ENCODE results near the gene GZMB.

Gene GZMB

DNA sequence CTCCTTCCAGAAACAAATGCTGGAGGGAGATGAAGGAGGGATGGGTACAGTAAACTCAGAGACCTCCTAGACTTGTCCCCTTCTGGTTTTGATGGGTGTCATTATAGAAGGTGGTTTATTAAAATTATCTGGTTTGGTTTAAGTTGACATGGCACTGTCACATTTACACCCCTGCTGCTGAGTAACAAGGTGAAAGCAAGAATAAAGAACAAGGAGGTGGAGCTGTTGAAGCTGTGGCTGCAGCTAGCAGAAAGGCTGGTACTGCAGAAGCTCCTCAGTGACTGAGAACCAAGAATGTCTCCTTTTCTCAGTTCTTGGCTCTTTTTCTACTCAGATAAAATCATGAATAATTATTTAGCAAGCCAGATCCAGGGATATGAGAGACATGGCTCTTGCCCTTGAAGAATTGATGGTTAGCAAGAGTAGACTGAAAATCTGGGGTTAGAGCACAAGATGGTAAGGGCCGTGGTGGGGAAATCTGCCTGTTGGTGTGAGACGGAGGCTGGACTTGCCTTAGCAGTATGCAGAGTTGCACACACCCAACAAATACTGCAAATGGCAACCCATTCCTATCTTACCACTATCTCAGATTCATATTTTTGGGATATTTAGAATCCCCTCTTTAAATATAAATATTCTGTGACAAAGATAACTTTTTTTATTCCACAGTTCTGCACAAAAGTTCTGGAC lies 24.2 kb downstream of the GZMB start, which contains the start of gene GZMH:
Gene GZMH, minus strand, starts transcription at position 31 of the 690 bp plus-strand sequence. CDS start 72 bp downstream, outside the sequence.
- Histone ChIP-seq H3K9ac (no peak within 1 kb of the TSS), H3K9me3 (ENCODE audit: control insufficient read depth, low read length) (no peaks in the 10 kb centered on the region), H3K4me2 (ENCODE audit: low read length) (no peak within 1 kb of the TSS), H3K36me3 (ENCODE audit: control insufficient read depth, insufficient read depth, low read length) (no peaks in the 10 kb centered on the region), H3K4me1 (no peaks in the 10 kb centered on the region), H3K79me2 (no peaks in the 10 kb centered on the region), H3K27me3 (ENCODE audit: control insufficient read depth, insufficient read depth, low read length) (no peaks in the 10 kb centered on the region), H3K27ac (no peak within 1 kb of the TSS), H2AFZ (no peak within 1 kb of the TSS), H3K4me3 (ENCODE audit: low read depth, low read length) (no peak within 1 kb of the TSS)
- TF ChIP-seq, protein P1, sequence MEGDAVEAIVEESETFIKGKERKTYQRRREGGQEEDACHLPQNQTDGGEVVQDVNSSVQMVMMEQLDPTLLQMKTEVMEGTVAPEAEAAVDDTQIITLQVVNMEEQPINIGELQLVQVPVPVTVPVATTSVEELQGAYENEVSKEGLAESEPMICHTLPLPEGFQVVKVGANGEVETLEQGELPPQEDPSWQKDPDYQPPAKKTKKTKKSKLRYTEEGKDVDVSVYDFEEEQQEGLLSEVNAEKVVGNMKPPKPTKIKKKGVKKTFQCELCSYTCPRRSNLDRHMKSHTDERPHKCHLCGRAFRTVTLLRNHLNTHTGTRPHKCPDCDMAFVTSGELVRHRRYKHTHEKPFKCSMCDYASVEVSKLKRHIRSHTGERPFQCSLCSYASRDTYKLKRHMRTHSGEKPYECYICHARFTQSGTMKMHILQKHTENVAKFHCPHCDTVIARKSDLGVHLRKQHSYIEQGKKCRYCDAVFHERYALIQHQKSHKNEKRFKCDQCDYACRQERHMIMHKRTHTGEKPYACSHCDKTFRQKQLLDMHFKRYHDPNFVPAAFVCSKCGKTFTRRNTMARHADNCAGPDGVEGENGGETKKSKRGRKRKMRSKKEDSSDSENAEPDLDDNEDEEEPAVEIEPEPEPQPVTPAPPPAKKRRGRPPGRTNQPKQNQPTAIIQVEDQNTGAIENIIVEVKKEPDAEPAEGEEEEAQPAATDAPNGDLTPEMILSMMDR (IDR thresholded peaks at IDR 0.05), result no peak

DNA sequence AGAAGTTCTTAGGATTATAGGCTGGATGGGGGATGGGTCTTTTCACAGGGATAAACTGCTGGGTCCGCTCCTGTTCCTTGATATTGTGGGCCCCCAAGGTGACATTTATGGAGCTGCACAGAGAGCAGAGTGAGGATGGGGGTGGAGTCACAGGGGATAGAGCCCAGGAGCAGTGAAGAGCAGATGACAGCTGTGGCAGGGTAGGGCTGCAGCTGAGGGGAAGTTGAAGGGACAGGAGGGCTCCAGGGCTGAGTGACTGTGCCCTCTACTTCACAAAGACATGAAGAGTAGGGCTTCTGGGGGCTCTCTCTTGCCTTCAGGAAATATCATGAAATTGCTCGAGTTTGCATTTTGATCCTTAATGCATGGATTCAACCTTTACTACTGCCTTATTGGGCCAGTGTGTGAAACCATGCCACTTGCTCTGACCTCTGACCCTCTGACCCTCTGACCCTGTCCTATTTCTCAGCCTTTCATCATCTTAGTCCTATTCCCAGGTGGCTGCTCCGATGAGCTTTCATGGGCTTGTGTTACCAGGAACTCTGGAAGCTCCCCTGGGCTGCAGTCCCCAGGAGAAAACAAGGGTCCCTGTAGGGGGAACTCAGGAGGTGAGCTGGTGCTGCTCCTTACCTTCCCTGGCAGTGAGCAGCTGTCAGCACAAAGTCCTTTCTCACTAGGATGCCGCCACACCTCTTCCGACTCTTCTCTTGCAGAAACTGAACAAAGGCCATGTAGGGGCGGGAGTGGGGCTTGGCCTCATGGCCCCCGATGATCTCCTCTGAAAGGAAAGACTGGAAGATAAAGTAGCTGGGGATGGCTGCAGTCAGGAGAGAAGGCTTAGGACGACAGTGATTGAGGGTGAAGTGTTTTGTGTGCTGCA lies 26.1 kb downstream of the GZMB start:
- Histone ChIP-seq H3K9ac (no peak overlapping the region), H3K4me3 (ENCODE audit: low read depth, low read length) (no peak overlapping the region), H3K36me3 (ENCODE audit: control insufficient read depth, insufficient read depth, low read length) (no peaks in the 10 kb centered on the region), H3K4me2 (ENCODE audit: low read length) (no peak overlapping the region), H3K9me3 (ENCODE audit: control insufficient read depth, low read length) (no peaks in the 10 kb centered on the region), H2AFZ (no peak overlapping the region), H3K4me1 (no peaks in the 10 kb centered on the region), H3K27ac (no peak overlapping the region), H3K79me2 (no peaks in the 10 kb centered on the region), H3K27me3 (ENCODE audit: control insufficient read depth, insufficient read depth, low read length) (no peaks in the 10 kb centered on the region)
- TF ChIP-seq, protein P1 (IDR thresholded peaks at IDR 0.05), result no peak

DNA sequence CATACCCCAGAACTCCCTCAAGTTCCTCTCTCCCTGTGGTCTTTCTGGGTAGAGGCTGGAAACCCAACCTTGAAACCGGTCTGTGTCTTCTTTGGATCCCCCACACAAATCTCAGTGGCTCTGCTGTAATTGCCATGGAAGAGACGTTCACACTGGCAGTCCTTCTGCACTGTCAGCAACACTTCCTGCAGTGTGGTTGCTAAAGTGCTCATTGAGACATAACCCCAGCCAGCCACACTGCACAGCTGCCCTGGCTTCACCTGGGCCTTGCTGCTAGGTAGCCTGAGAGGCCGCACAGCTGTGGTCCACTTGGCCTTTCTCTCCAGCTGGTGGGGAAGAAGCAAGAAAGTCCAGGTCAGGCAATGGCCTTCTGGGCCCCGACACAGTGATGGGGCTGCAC lies 26.9 kb downstream of the GZMB start:
- no peak overlapping the region for H2AFZ ChIP-seq
- H3K9me3 ChIP-seq (ENCODE audit: control insufficient read depth, low read length), result no peaks in the 10 kb centered on the region
- TF ChIP-seq, protein P1 (IDR thresholded peaks at IDR 0.05), result no peak
- no peaks in the 10 kb centered on the region for H3K4me1 ChIP-seq
- H3K27ac ChIP-seq, result no peak overlapping the region
- no peaks in the 10 kb centered on the region for H3K27me3 ChIP-seq (ENCODE audit: control insufficient read depth, insufficient read depth, low read length)
- H3K4me3 ChIP-seq (ENCODE audit: low read depth, low read length), result no peak overlapping the region
- H3K9ac ChIP-seq, result no peak overlapping the region
- H3K36me3 ChIP-seq (ENCODE audit: control insufficient read depth, insufficient read depth, low read length), result no peaks in the 10 kb centered on the region
- no peaks in the 10 kb centered on the region for H3K79me2 ChIP-seq
- no peak overlapping the region for H3K4me2 ChIP-seq (ENCODE audit: low read length)

DNA sequence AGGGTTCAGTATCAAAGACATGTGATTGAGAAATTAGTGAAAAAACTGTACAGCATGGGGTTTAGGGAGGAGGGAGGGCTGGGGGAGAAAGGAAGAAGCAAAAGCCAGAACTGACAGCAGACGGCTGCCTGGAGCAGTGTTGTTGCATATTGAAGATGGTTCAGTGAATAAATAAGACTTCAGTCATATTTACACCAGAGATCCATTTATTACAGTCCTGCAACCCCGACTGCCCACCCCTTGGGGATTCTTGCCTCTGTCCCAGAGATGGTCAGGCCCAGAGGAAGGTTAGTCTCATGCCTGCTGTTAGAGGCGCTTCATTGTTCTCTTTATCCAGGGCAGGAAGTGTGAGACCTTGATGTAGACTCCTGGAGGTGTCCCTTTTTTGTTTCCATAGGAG lies 27.7 kb downstream of the GZMB start:
- H3K4me1 ChIP-seq, result no peaks in the 10 kb centered on the region
- H3K9ac ChIP-seq, result no peak overlapping the region
- TF ChIP-seq, protein P1 (IDR thresholded peaks at IDR 0.05), result no peak
- no peaks in the 10 kb centered on the region for H3K27me3 ChIP-seq (ENCODE audit: control insufficient read depth, insufficient read depth, low read length)
- H3K79me2 ChIP-seq, result no peaks in the 10 kb centered on the region
- H3K4me3 ChIP-seq (ENCODE audit: low read depth, low read length), result no peak overlapping the region
- H3K4me2 ChIP-seq (ENCODE audit: low read length), result no peak overlapping the region
- H3K27ac ChIP-seq, result no peak overlapping the region
- no peak overlapping the region for H2AFZ ChIP-seq
- H3K36me3 ChIP-seq (ENCODE audit: control insufficient read depth, insufficient read depth, low read length), result no peaks in the 10 kb centered on the region
- H3K9me3 ChIP-seq (ENCODE audit: control insufficient read depth, low read length), result no peaks in the 10 kb centered on the region
